Measurements from ENCODE around the gene FAM184A.

DNA sequence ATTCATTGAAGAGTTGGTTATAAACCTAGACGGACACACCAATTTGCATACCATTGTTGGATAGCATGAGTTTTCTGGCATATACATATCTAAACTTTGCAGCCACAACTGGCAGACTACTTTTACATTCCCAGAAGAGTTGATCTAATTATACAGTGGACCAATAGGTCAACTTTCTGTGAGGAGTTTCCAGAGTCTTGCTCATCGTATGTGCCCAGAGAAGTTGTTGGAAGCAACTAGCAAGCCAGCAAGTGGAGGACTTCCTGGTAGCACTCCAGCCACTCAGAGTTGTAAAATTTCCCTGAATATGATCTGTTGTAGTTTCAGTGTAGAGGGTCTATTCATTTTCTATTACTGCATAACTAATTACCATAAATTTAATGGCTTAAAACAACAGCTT, 47.1 kb upstream of the FAM184A start:
- TF ChIP-seq CTCF (IDR thresholded peaks at IDR 0.05) (no peak), POLR2A (IDR thresholded peaks at IDR 0.05) (no peak)
